GM19452 (cell line): ENCODE measurements around the gene GRM2.

ENCODE experiments used
- ATAC-seq: cut with Tn5 transposase; IDR thresholded peaks from one replicate; pipeline ENCODE4 v1.9.1; 2021; ENCODE audit not compliant: unreplicated experiment

GRM2 gene

DNA sequence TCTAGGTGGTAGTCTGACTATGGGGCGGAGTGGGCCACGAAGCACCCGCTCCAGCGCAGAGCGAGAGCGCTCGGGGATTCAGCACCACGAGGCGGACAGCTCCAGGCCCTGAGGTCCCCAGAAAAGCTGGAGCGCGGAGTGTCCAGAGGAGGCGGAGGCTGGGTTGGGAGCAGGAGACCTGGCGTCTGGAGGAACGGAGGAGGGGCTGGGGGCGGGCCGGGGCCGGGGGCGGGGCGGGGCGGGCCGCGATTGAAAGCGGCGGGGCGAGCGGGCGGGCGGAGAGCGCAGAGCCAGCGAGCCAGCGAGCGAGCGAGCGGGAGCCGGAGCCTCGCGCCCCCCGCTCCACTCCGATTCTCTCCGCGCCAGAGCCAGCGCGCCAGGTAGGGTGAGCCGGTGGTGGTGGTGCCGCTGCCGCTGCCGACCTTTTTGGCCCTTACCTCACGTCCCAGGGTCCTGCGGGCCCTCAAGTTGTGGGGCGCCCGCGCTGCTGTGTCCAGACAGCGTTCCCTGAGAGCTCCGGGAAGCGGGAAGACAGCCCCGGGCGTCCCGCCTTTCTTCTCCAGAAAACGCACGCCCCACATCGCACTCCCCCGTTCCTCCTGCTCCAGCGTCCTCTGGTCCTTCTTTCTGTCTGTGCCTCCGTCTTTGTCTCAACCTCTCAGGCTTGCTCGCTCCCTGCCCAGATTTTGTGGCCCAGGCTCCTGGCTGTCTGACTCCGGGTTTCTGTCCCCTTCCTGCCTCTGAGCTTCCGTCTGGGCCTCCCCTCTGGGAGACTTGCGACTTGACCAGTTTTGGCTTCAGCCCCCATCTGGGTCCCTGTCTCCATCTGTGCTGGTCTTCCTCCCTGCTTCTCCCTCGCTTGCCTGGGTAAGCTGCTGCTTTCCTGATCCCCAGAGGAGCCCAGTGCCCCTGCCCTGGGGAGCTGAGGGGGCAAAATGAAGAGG lies at the start of gene GRM2:
Gene GRM2 (plus strand): TSS at position 281 of the 944 bp plus-strand sequence. CDS start 1,916 bp downstream, outside the sequence.
- ATAC-seq = no peak

DNA sequence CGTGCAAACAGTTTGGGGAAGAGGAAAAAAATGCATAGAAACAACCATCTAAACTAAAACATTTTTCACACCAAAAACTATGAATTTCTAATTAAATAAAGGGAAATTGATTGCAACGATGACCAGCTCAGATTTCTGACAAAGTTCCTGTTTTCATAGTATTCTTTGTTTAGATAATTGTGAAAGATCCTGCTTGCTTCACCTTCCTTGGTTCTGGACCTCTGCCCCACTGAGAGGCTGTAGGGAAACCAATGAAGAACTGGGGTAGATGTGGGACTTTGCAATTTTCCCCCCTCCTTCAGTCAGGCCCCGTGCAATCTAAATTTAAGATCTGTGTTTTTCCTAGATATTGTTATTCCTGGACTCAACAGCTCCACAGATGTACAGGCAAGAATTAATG lies 49.6 kb upstream of the GRM2 start:
- ATAC-seq = no peak

DNA sequence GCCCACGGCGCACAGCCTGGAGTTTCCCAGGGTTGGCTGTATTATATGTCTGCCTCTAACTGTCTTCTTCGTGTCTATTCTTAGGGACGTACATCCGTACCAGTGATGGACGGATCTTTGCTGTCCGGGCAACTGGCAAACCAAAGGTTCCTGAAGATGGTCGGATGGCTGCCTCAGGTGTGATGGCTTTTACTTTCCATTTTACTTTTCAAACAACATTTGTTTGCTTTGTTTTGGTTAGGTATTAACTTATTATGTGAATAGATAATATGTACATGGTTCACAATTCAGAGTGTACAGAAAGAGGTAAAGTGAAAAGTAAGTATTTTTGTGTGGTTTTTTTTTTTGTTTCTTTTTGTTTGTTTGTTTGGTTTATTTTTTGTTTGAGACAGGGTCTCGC lies 46.9 kb upstream of the GRM2 start:
- no peak for ATAC-seq

DNA sequence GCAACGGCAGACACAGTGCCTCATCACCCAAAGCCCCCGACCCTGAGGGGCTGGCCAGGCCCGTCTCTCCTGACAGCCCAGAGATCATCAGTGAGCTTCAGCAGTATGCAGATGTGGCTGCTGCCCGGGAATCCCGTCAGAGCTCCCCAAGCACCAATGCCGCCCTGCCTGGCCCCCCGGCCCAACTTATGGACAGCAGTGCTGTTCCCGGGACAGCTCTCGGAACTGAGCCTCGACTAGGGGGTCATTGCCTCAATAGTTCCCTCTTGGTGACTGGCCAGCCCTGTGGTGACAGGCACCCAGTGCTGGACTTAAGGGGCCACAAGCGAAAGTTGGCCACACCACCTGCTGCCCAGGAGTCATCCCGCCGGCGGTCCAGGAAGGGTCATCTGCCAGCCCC lies 44.4 kb upstream of the GRM2 start:
- no peak for ATAC-seq

DNA sequence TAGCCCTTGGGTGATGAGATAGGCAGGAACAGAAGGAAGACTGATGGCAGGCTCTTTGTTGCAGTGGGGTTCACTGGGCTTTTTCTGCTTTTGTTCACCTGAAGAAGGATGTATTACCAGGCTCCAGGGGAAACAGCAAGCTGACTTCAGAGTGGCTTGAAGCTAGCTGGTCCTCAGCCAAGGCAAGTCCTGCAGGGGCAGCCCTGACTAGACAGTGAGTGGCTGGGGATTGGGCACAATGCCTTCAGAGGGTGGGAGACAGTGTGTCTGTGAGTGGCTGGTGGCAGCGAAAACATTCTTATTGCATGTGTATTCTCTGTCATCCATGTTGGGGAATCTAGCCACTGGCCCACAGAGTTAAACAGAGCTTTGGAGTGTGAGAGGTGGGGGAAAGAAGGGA lies 38.1 kb upstream of the GRM2 start:
- ATAC-seq = no peak

DNA sequence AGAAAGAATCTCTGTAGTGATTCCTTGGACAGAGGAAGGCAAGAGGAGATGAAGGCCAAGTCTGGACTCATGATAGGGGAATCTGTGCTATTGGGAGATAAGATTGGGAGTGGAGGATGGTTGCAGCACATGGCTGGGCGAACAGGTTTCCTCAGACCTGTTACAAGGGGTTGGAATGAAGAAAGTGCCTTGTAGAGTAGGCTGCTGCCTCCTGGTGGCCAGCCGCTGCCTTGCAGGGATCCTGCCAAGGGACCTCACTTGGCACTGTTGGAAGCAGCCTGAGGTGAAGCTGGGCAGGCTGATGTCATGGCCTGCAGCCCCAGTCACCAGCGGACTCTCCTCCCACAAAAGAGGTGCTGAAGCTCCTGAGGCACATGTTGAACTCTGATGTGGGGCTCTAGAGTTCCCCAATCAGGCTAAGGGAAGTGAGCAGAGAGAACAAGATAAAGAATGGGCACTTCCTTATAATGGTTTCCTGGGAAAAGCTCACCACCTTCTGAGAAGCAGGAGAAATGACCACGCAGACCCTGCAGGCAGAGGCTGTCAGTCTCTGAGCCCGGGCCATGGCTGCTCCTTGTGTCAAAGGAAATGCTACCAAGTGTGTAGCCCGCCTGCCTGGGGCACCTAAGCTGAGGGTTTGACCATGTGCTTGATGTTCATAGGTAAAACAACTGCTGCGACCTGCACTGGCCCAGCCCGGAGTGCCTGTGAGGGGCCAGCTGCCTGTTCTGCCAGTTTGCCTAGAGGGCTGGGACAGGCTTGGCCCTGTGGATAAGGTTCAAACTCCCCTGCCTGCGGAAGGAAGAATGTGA lies 37.4 kb upstream of the GRM2 start:
- ATAC-seq = no peak

DNA sequence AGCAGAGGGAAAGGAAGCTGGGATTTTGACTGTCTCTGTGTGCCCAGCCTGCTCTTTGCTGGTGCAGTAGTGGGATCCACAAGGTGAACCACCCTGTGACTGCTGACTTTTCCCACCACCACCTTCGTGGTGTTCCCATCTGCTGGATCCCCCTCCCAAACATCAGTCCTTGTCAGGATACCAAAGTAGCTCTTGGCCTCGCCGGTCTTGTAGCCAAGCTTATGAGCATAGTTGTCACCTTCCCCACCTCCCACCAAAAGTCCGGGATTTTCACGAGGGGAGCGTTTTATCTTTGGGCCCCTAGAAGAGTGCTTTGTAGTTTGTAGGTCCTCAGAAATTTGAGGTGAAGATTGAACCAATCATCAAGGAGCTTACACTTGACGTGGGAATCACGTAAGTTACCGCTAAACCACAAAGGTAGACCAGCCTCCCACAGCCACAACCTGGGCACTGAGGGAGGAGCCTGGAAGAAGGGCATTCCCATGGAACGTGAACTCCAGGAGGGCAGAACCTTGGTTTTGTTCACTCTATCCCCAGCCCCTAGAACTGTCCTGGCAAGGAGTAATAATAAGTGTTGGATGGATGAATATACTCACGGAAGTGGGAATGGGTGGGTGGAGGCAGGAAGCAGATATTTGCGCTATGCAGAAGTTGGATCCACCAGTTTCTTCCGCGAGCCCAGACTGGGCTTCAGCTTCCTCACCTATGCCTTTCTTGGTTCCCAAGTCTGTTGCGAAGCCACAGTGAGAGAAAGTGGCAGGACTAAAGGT lies 36.6 kb upstream of the GRM2 start:
- ATAC-seq = no peak

DNA sequence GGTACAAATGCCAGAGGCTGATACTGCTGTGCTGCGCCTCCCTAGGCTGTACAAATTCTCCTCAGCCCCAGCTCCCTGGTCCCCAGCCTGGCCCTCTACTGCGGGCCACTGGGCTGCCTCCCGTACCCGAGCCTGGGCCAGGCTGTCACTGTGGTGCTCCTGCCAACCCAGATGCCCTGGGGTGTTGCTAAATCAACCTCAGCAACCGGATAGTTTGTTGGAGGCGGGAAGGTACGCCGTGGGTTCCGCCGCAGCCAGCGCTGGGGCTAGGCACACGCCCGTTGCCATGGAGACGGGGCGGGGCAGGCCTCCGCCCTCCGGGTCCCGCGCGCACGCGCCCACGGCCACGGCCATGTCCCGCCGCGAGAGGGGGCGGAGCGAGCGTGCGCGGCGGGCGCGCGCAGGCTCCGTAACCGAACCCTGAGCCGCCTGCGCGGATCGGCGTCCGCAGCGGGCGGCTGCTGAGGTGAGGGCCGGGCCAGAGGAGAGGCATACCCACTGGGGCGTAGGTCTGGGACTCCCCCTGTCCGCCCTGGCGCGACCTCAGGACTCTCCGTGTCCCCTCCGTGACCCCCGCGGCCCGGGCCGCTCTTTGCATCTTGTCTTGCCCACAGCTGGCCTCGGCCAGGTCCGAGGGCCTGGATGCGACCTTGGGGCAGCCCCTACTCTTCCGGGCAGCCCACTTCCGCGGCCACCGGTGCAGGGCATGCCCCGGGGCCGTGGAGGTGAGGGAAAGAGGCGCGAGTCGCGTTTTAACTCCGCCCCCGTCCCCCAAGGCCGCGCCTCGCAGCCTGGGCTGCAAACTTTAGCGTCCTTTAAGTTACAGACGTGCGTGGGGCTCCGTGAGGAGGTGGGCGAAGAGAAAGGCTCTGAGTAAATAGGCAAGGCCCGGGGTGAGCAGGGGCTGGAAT lies 35.8 kb upstream of the GRM2 start, which contains the start of gene TEX264:
Gene TEX264 (plus strand): TSS at position 430 of the 911 bp plus-strand sequence. CDS start 3,053 bp downstream, outside the sequence.
- ATAC-seq = peak; percentile 71

DNA sequence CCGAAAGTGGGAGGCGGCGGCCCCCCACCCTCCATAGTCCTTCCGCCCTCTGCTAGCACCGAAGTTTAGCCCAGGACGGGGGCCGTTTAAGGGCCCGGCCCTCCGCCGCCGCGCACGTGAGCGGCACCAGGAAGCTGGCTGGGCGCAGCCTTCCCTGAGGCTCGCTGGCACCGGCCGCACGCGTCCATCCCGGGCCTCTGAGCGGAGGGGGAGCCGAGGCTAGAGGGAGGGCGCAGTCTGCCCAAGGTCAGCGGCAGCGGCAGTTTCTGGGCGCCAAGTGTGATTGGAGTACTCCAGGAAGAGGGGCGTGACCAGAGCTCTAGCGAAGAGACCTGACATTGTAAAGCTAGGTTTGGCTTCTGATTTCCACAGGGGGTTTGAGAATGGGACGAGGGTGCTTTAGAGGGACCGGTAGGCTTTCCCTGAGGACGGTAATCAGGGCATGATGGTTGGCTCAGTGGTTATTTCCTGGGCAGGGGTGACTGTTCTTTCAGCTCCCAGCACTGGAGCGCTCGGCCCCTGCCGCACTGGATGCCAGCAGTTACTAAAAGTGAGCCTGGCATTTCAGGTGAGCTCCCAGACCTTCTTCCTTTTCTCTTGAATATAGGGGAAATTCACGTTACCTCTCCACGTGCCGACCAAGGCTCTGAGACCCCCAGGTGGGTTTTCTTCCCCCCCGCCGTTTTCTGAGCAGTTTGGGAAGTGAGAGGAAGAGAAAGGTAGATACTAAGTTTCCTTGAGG lies 35.0 kb upstream of the GRM2 start:
- peak; percentile 29 for ATAC-seq

DNA sequence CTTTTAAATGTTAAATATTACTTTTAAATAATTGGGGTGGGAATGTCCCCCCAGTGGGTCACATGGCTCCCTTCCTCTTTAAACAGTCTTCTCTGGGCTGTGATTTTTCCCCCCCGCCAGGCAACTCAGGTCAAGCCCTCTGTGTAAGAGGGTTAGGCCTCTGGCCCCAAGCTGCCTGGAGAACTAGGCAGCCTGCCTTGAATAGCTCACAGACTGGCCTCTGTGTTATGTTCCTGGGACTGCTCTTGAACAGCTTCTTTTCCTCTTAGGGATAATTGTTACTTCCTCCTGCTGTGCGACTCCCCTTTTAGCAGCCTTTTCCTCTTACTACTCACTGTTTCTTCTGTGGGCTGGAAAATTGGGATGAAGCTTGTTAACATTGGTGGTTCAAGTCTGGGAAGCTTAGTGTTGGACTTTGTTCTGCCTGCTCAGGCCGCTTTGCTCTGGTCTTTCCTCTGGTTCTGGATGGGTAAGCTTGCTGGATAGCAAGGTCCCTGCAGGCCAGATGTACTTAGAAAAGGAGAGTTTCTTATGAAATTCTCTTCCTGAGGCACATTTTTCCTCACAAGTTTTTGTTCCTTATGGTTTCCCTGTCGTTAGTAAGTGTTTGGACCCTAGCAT lies 33.6 kb upstream of the GRM2 start:
- no peak for ATAC-seq

DNA sequence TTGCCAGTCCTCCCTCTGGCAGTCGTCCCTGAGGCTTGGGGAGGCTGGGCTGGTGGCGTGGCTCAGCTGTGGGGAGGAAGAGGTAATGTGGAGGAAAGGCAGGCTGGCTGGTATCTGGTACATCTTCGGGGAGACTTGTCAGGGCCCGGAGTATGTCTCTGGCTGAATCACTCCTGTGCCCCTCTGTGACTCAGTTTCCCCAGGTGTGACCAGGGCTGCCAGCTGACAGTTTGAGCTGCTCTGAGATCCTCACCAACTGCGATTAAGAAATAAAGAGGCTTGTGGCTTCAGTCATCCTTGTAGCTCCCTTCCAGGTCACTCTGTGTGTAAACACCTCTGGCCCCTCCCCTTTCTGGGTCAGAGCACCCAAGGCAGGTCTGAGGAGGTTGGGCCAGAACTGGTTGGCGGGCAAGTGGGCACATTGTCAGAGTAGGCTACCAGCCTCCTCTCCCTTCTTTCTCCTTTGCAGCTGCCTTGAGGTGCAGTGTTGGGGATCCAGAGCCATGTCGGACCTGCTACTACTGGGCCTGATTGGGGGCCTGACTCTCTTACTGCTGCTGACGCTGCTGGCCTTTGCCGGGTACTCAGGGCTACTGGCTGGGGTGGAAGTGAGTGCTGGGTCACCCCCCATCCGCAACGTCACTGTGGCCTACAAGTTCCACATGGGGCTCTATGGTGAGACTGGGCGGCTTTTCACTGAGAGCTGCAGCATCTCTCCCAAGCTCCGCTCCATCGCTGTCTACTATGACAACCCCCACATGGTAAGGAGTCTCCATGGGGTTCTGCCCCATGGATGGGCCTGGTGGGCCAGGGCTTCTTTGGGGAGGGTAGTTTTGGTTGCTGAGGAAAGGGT lies 32.8 kb upstream of the GRM2 start:
- no peak for ATAC-seq

DNA sequence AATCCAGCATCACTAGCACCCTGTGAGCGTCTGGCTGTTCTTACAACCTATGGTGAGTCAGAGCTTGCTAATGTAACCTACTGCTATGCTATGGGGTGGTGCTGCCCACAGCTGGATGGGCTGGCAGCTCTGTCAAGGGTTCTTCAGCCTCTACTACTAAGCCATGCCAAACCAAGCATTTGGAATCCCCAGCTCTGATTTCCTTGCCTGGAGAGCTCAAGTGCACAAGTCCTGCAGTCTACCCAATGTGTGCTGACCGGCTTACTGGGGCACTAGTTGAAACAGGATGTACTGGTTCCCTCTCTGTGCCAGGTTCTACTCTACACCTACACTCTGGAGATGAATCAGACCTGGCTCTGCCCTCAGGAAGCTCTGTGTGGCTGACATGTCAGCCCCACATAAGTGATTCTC lies 31.7 kb upstream of the GRM2 start:
- ATAC-seq = no peak

DNA sequence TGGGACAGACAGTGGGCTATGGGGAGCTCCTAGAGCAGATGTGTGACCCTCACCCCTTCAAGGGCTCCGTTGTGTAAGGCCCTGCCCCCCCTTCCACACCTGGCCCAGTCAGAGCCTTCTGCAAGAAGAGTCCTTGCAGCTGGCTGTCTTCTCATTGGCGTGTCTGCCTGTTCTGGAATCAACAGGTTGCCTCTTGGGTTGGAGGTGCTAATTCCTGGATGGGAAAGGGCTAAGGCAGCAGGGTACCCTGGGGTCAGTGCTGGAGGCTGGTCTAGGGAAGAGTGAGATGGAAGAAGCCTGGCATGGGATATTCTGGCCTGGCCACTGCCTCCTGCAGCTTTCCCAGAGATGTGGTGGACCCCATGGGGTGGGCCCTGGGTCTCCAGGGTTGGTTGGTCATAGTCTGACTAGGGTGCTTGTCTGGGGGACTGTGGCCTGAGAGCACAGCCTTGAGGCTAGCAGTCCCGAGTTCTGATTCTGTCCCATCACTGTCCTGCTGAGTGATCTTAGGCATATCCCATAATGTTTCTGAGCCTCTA lies 30.7 kb upstream of the GRM2 start:
- no peak for ATAC-seq

DNA sequence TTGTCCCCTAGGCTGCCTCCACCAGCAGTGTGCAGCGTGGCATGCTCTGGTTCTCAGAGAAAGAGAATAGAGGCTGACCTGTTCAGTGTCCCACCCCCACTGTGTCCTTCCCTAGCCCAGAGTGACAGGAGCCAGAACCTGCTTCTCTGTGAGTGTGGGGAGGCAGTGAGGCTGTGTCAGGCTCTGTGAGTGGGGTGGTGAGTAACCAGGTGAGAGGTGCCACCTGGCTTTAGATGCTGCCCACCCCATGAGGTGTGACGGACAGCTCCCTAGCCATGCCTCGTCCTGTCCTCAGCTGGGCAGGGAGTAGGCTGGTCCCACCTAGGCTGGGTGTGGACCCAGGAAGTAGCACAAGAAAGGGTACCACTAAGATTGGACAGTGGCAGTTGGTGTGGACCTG lies 29.5 kb upstream of the GRM2 start:
- ATAC-seq = no peak

DNA sequence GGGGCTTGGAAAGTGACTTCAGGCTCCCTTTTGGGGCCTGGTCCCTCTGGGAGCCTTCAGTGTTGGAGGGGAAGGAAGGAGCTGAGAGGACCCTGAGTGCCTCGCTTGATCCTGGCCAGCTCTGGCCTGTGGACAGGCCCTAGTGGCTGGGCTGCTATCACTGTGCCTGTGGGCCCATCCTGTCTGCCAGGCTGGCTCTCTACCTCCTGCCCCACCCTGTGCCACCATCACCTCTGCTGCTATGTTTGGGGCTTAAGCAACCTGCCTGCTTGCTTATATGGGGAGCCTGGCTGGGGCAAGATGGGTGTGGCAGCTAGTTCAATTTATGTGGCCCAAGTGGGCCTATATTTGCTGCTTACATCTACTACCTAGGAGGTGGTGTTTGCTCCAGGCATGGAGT lies 28.7 kb upstream of the GRM2 start:
- no peak for ATAC-seq

DNA sequence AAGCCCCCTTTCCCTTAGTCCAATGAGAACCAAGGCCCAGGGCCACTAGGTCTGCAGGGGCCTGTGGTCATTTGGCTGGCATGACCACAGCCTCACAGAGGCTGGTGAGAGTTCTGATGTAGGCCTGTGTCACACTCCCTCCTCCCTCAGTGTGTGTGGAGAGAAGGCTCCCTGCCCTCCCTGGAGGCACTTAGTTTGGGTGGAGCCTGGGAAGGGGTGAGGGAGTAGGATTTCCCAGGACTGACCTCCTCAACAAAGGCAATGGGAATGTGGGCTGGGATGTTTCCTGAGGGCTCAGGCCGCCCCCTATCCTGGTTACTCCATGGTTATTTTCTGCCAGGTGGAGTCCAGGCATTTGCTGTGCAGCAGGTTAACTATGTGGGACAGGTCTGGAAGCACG lies 28.2 kb upstream of the GRM2 start:
- ATAC-seq = no peak

DNA sequence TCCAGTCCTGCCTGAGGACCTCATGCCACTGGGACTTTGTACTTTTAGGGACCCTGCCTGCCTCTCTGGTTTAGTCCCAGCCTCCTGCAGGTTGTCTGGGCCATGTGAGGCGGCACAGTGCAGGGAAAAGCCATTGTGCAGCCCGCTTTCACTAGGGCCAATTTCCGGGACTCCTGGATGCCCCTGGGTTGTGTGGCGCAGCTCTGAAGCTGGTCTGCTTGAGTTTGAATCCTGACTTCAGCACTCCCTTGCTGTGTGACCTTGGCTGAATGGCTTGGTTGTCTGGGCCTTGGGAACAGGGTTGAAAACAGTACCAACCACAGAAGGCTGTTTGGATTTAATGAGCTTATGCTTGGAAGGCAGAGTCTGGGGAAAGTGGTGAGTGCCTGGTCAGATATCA lies 27.6 kb upstream of the GRM2 start:
- no peak for ATAC-seq

DNA sequence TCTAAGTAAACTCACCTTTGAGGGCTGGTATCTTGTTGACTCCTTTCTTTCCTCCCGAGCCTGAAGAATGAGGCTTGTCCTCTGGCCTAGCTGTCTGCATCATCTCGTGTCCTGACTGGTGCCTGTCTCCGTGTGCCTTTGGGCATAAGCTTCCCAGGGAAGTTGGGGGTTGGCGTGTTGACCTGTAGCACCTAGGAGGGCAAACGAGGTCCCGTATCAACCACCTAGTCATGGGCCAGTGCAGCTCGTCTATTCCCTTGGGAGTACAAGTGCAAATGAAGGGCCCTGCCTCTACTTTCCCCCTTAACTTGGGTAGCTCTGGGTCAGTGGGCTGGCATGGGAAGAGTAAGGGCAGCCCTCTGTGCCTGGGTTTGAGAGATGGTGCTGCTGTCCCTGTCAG lies 27.1 kb upstream of the GRM2 start:
- no peak for ATAC-seq
